Karpas-422 (cell line): ENCODE data around the gene SYNGAP1. TPM values are rescaled to one million over a fixed set of nuclear protein-coding genes. Genes with fewer than 3 reads are reported as not detected.
A peak's percentile ranks its signal among the peaks of the same experiment; 100 is the strongest.
"Not testable (repeated sequence)": the region's sequence is repeated elsewhere in the genome, so short reads cannot be mapped to it uniquely, and the experiment has no call there.

Experiments used
- DNase-seq: peaks from one replicate; pipeline ENCODE4 v3.0.0-alpha.2; 2015
- H2AFZ ChIP-seq: fragments of 200-600 bp; sonication (generic); 2 replicates; pipeline ENCODE4 v1.6.1; 2014; ENCODE audit warnings: antibody characterized with exemption, low read length, mixed read lengths
- H3K27ac ChIP-seq: fragments of 200-600 bp; sonication (generic); 2 replicates; pipeline ENCODE4 v1.5.1; 2014; ENCODE audit warnings: mild to moderate bottlenecking, low read length, moderate library complexity
- H3K27me3 ChIP-seq: fragments of 200-600 bp; sonication (generic); 2 replicates; pipeline ENCODE4 v1.6.1; 2014; ENCODE audit warnings: low read length, mixed read lengths
- H3K36me3 ChIP-seq: fragments of 200-600 bp; sonication (generic); 2 replicates; pipeline ENCODE4 v1.6.1; 2014; ENCODE audit warnings: low read length, mixed read lengths; ENCODE audit not compliant: insufficient read depth
- H3K4me1 ChIP-seq: fragments of 200-600 bp; sonication (generic); 2 replicates; pipeline ENCODE4 v1.6.1; 2014; ENCODE audit warnings: mild to moderate bottlenecking, low read length, mixed read lengths
- H3K4me2 ChIP-seq: fragments of 200-600 bp; sonication (generic); 2 replicates; pipeline ENCODE4 v1.6.1; 2014; ENCODE audit warnings: low read length, low read depth, mild to moderate bottlenecking; ENCODE audit not compliant: poor library complexity, severe bottlenecking
- H3K4me3 ChIP-seq: fragments of 200-600 bp; sonication (generic); 2 replicates; pipeline ENCODE4 v1.5.1; 2014; ENCODE audit warnings: mild to moderate bottlenecking, antibody characterized with exemption, low read length, mixed read lengths
- H3K79me2 ChIP-seq: fragments of 200-600 bp; sonication (generic); 2 replicates; pipeline ENCODE4 v1.6.1; 2014; ENCODE audit warnings: mild to moderate bottlenecking, low read length, mixed read lengths
- H3K9ac ChIP-seq: fragments of 200-600 bp; sonication (generic); 2 replicates; pipeline ENCODE4 v1.6.0; 2014; ENCODE audit warnings: low read length
- H3K9me2 ChIP-seq: fragments of 200-600 bp; sonication (generic), shearing (Covaris generic); replicated peaks from 2 replicates; pipeline ENCODE4 v1.6.0; 2014; ENCODE audit warnings: mild to moderate bottlenecking, low read length, moderate library complexity; ENCODE audit not compliant: insufficient read depth
- H3K9me3 ChIP-seq: fragments of 300-700, 200-600 bp; sonication (generic); 2 replicates; pipeline ENCODE4 v1.6.1; 2014; ENCODE audit warnings: low read length, mixed read lengths
- H4K20me1 ChIP-seq: fragments of 200-600 bp; sonication (generic); 2 replicates; pipeline ENCODE4 v1.6.1; 2014; ENCODE audit warnings: mild to moderate bottlenecking, antibody characterized with exemption, low read length, low read depth; ENCODE audit not compliant: insufficient read depth
- total RNA-seq: library from RNA; depleted of rRNA; stranded (reverse); fragments of >200 nt; shearing (Covaris generic); gene quantifications from 2 replicates; pipeline ENCODE4 v1.2.3, GENCODE V29; 2014; ENCODE audit warnings: low replicate concordance

The SYNGAP1 gene
- total RNA-seq, 1 experiment from 2014 or later = 16.7 TPM

- H3K4me2 ChIP-seq = peak overlapping the region; percentile 80
Observed at GRCh38 chr6:33392595-33392948, 27.3 kb upstream of the SYNGAP1 start.

GRCh38 chr6:33392979-33393378, 26.9 kb upstream of the SYNGAP1 start:
- H3K79me2 ChIP-seq = peaks cover 59% of the 10 kb centered on the region
- peaks cover 39% of the 10 kb centered on the region for H3K4me1 ChIP-seq
- H2AFZ ChIP-seq = no peak overlapping the region
- peaks cover 19% of the 10 kb centered on the region for H3K36me3 ChIP-seq
- peak; percentile 55 for DNase-seq
- H3K9ac ChIP-seq = peak overlapping the region; percentile 89
- H4K20me1 ChIP-seq = no peaks in the 10 kb centered on the region
- peak overlapping the region; percentile 80 for H3K4me2 ChIP-seq
- H3K9me2 ChIP-seq = no peaks in the 10 kb centered on the region
- no peaks in the 10 kb centered on the region for H3K27me3 ChIP-seq
- H3K4me3 ChIP-seq = peak overlapping the region; percentile 84
- H3K9me3 ChIP-seq = no peaks in the 10 kb centered on the region
- peak overlapping the region; percentile 79 for H3K27ac ChIP-seq

More at GRCh38 chr6:33392595-33392948, 27.3 kb upstream of the SYNGAP1 start:
- H3K9me2 ChIP-seq = no peaks in the 10 kb centered on the region
- peak overlapping the region; percentile 89 for H3K9ac ChIP-seq
- peaks cover 39% of the 10 kb centered on the region for H3K4me1 ChIP-seq
- no peaks in the 10 kb centered on the region for H3K9me3 ChIP-seq
- peak; percentile 65 for DNase-seq
- peak overlapping the region; percentile 84 for H3K4me3 ChIP-seq
- H2AFZ ChIP-seq = no peak overlapping the region
- peaks cover 55% of the 10 kb centered on the region for H3K79me2 ChIP-seq
- peak overlapping the region; percentile 79 for H3K27ac ChIP-seq
- H3K27me3 ChIP-seq = no peaks in the 10 kb centered on the region
- peaks cover 15% of the 10 kb centered on the region for H3K36me3 ChIP-seq
- no peaks in the 10 kb centered on the region for H4K20me1 ChIP-seq

- DNase-seq = peak; percentile 31
- Histone ChIP-seq H2AFZ (no peak overlapping the region), H3K9me2 (no peaks in the 10 kb centered on the region), H3K36me3 (peaks cover 33% of the 10 kb centered on the region), H3K4me1 (peaks cover 32% of the 10 kb centered on the region), H3K27ac (no peak overlapping the region), H3K4me3 (no peak overlapping the region), H3K27me3 (no peaks in the 10 kb centered on the region), H3K4me2 (no peak overlapping the region), H3K79me2 (peaks cover 63% of the 10 kb centered on the region), H4K20me1 (no peaks in the 10 kb centered on the region), H3K9ac (no peak overlapping the region), H3K9me3 (no peaks in the 10 kb centered on the region)
Observed at GRCh38 chr6:33397541-33397940, 22.3 kb upstream of the SYNGAP1 start.

- peaks cover 21% of the 10 kb centered on the region for H3K4me1 ChIP-seq
- H3K27me3 ChIP-seq, H4K20me1 ChIP-seq, H2AFZ ChIP-seq, H3K9me3 ChIP-seq, H3K27ac ChIP-seq, H3K9me2 ChIP-seq, H3K9ac ChIP-seq, H3K4me3 ChIP-seq, H3K4me2 ChIP-seq: not testable (repeated sequence)
- peaks cover 42% of the 10 kb centered on the region for H3K36me3 ChIP-seq
- H3K79me2 ChIP-seq = peaks cover 52% of the 10 kb centered on the region
- DNase-seq = peak; percentile 37
Observed at GRCh38 chr6:33398601-33399000, 21.3 kb upstream of the SYNGAP1 start.

GRCh38 chr6:33399881-33400280, 20.0 kb upstream of the SYNGAP1 start:
- H3K9me2 ChIP-seq, DNase-seq, H4K20me1 ChIP-seq, H3K9ac ChIP-seq, H3K27me3 ChIP-seq, H3K4me2 ChIP-seq, H3K4me3 ChIP-seq, H3K27ac ChIP-seq, H2AFZ ChIP-seq, H3K4me1 ChIP-seq, H3K9me3 ChIP-seq: not testable (repeated sequence)
- Histone ChIP-seq H3K79me2 (peaks cover 40% of the 10 kb centered on the region), H3K36me3 (peaks cover 49% of the 10 kb centered on the region)

- Histone ChIP-seq H3K27ac (no peak overlapping the region), H3K9ac (no peak overlapping the region), H3K4me1 (peaks cover 13% of the 10 kb centered on the region), H3K9me3 (no peaks in the 10 kb centered on the region), H3K27me3 (no peaks in the 10 kb centered on the region), H3K9me2 (no peaks in the 10 kb centered on the region), H3K4me2 (no peak overlapping the region), H3K4me3 (no peak overlapping the region), H2AFZ (no peak overlapping the region), H4K20me1 (no peaks in the 10 kb centered on the region), H3K79me2 (no peaks in the 10 kb centered on the region), H3K36me3 (peaks cover 39% of the 10 kb centered on the region)
- peak; percentile 14 for DNase-seq
Observed at GRCh38 chr6:33404884-33405283, 15.0 kb upstream of the SYNGAP1 start.

- Histone ChIP-seq H3K27ac (no peak overlapping the region), H3K36me3 (peaks cover 39% of the 10 kb centered on the region), H3K4me2 (no peak overlapping the region), H3K9ac (no peak overlapping the region), H3K27me3 (no peaks in the 10 kb centered on the region), H3K9me3 (no peaks in the 10 kb centered on the region), H3K79me2 (no peaks in the 10 kb centered on the region), H3K4me3 (no peak overlapping the region), H3K4me1 (peaks cover 15% of the 10 kb centered on the region), H4K20me1 (no peaks in the 10 kb centered on the region), H2AFZ (no peak overlapping the region), H3K9me2 (no peaks in the 10 kb centered on the region)
- DNase-seq = no peak
Observed at GRCh38 chr6:33405386-33405940, 14.4 kb upstream of the SYNGAP1 start.

- H3K9me2 ChIP-seq = no peaks in the 10 kb centered on the region
- no peaks in the 10 kb centered on the region for H4K20me1 ChIP-seq
- no peak overlapping the region for H3K4me3 ChIP-seq
- no peak overlapping the region for H2AFZ ChIP-seq
- no peak overlapping the region for H3K27ac ChIP-seq
- H3K9me3 ChIP-seq = no peaks in the 10 kb centered on the region
- no peaks in the 10 kb centered on the region; the same call in 1 of the 2 replicates for H3K79me2 ChIP-seq
- peaks cover 15% of the 10 kb centered on the region for H3K4me1 ChIP-seq
- H3K36me3 ChIP-seq = peaks cover 39% of the 10 kb centered on the region
- no peak overlapping the region for H3K9ac ChIP-seq
- no peak for DNase-seq
- H3K27me3 ChIP-seq = no peaks in the 10 kb centered on the region
- H3K4me2 ChIP-seq = no peak overlapping the region
Observed at GRCh38 chr6:33406126-33406525, 13.7 kb upstream of the SYNGAP1 start.
